SK-N-SH (cell line): Measurements from ENCODE around the gene RNU6-9.

ENCODE experiments used
- CTCF ChIP-seq: fragments of 200-600 bp; sonication (generic); IDR thresholded peaks from 2 replicates; pipeline ENCODE4 v1.6.1; 2017; ENCODE audit warnings: antibody characterized with exemption, mild to moderate bottlenecking, moderate library complexity
- NRF1 ChIP-seq: IDR thresholded peaks from 2 replicates; pipeline ENCODE4 v1.6.1; 2012; ENCODE audit warnings: low read depth, mild to moderate bottlenecking, low read length
- PBX3 ChIP-seq: IDR thresholded peaks from 2 replicates; pipeline ENCODE4; 2012
- POLR2AphosphoS5 ChIP-seq: IDR thresholded peaks from 2 replicates; pipeline ENCODE4 v1.6.1; 2012; ENCODE audit warnings: low read depth, low read length
- RCOR1 ChIP-seq: fragments of 150-350 bp; IDR thresholded peaks from 2 replicates; pipeline ENCODE4 v1.6.1; 2017; ENCODE audit warnings: antibody characterized with exemption, low read length
- REST ChIP-seq: IDR thresholded peaks from 2 replicates; pipeline ENCODE4 v1.6.1; 2012; ENCODE audit warnings: mild to moderate bottlenecking, low read depth, low read length, moderate library complexity
- SMC3 ChIP-seq: IDR thresholded peaks from 2 replicates; pipeline ENCODE4 v1.6.1; 2012; ENCODE audit warnings: low read depth, low read length, improper control_type of control experiment
- YY1 ChIP-seq: IDR thresholded peaks from 2 replicates; pipeline ENCODE4 v1.4.0; 2012; ENCODE audit warnings: low read depth, mild to moderate bottlenecking

- TF ChIP-seq YY1 (no peak), CTCF (no peak), SMC3 (no peak), PBX3 (no peak), RCOR1 (no peak), REST (no peak), POLR2AphosphoS5 (no peak), NRF1 (no peak)
These were observed 7.6 kb upstream of the RNU6-9 start for GRCh38 chr19:885536-886224.
